B cell (primary cell): Measurements from ENCODE around the gene PARD3. TPM values are rescaled to one million over a fixed set of nuclear protein-coding genes. Genes with fewer than 3 reads are reported as not detected.

ENCODE experiments used
- ATAC-seq: fragments of 200-7000 bp; cut with Tn5 transposase; one replicate; pipeline ENCODE4 v1.10.0; 2021; ENCODE audit warnings: low read depth, mild to moderate bottlenecking, moderate number of reproducible peaks, moderate library complexity
- CTCF ChIA-PET: fragments of 350-600 bp; sonication (Branson Sonifier 250); formaldehyde crosslinking; loops from one replicate; lab custom pipeline; 2021; ENCODE audit warnings: antibody characterized with exemption, inconsistent platforms; lab: Charles Lee
- POLR2A ChIA-PET: fragments of 350-600 bp; sonication (Branson Sonifier 250); formaldehyde crosslinking; loops from one replicate; lab custom pipeline; 2021; ENCODE audit warnings: antibody characterized with exemption; lab: Charles Lee
- DNase-seq: peaks from one replicate; pipeline ENCODE4 v3.0.0; 2013
- H2AFZ ChIP-seq: 2 replicates; pipeline ENCODE4 v1.6.1; 2012; ENCODE audit warnings: mild to moderate bottlenecking, low read depth, low read length; ENCODE audit not compliant: insufficient read depth, poor library complexity, severe bottlenecking
- H3K27ac ChIP-seq, 2 donors: 1 replicate in 1 of 2; 2 replicates in 1 of 2; pipeline ENCODE4 v1.5.1; 2012 to 2013; ENCODE audit warnings: low read length in 2 of 2, mild to moderate bottlenecking in 2 of 2, moderate library complexity in 1 of 2
- H3K27me3 ChIP-seq, 4 experiments: fragments of 200-600 bp in 1 of 4; sonication (generic) in 1 of 4; replicated peaks in 1 of 4; 1 replicate in 2 of 4; 2 replicates in 2 of 4; pipeline versions ENCODE4 v1.6.1 to v1.7.0; 2013 to 2016; ENCODE audit warnings: low read length in 3 of 4, mild to moderate bottlenecking in 2 of 4, mixed read lengths in 1 of 4, moderate library complexity in 1 of 4; ENCODE audit not compliant: insufficient read depth in 4 of 4, control insufficient read depth in 3 of 4; ENCODE audit errors: control extremely low read depth in 1 of 4
- H3K36me3 ChIP-seq, 2 experiments: replicated peaks in 1 of 2; 1 replicate in 1 of 2; 2 replicates in 1 of 2; pipeline versions ENCODE4 v1.6.1 to v1.7.1; 2013; ENCODE audit warnings: low read length in 1 of 2; ENCODE audit not compliant: insufficient read depth in 2 of 2, control insufficient read depth in 1 of 2; ENCODE audit errors: control extremely low read depth in 1 of 2, extremely low read depth in 1 of 2
- H3K4me1 ChIP-seq, 2 donors: fragments of 200-600 bp in 1 of 2; sonication (generic) in 1 of 2; 1 replicate in 1 of 2; 2 replicates in 1 of 2; pipeline versions ENCODE4 v1.5.1 to v1.6.1; 2013 to 2017; ENCODE audit warnings: low read length in 2 of 2; ENCODE audit not compliant: control insufficient read depth in 2 of 2, insufficient read depth in 2 of 2
- H3K4me2 ChIP-seq: replicated peaks from 2 replicates; pipeline ENCODE3; 2012; ENCODE audit warnings: mild to moderate bottlenecking, low read depth, low read length; ENCODE audit not compliant: poor library complexity, severe bottlenecking
- H3K4me3 ChIP-seq, 5 experiments: fragments of 200-600 bp in 1 of 5; sonication (generic) in 1 of 5; 1 replicate in 3 of 5; 2 replicates in 2 of 5; pipeline versions ENCODE4 v1.5.1 to v1.7.0; 2011 to 2016; ENCODE audit warnings: low read length in 4 of 5, mild to moderate bottlenecking in 4 of 5, low read depth in 2 of 5, control low read depth in 1 of 5, moderate library complexity in 1 of 5; ENCODE audit not compliant: insufficient read depth in 1 of 5; ENCODE audit errors: control extremely low read depth in 1 of 5, extremely low read depth in 1 of 5
- H3K79me2 ChIP-seq: fragments of 200-600 bp; sonication (generic); one replicate; pipeline ENCODE4 v1.6.0; 2016; ENCODE audit warnings: low read length; ENCODE audit not compliant: control insufficient read depth, insufficient read depth
- H3K9ac ChIP-seq: fragments of 200-600 bp; sonication (generic); 2 replicates; pipeline ENCODE4 v1.6.1; 2017; ENCODE audit warnings: mild to moderate bottlenecking, low read length, moderate library complexity
- H3K9me3 ChIP-seq, 3 donors: one replicate each; pipeline versions ENCODE4 v1.6.1 to v1.7.1; 2013; ENCODE audit warnings: low read length in 2 of 3; ENCODE audit not compliant: control insufficient read depth in 2 of 3, insufficient read depth in 1 of 3; ENCODE audit errors: control extremely low read depth in 1 of 3
- H4K20me1 ChIP-seq: 2 replicates; pipeline ENCODE4 v1.6.0; 2012; ENCODE audit warnings: mild to moderate bottlenecking, low read length; ENCODE audit not compliant: insufficient read depth, control insufficient read depth, poor library complexity, severe bottlenecking
- H3K27ac Mint-ChIP-seq: one replicate; pipeline ENCODE4 v1.8.0; 2021; ENCODE audit warnings: mixed read lengths
- H3K27me3 Mint-ChIP-seq: one replicate; pipeline ENCODE4 v1.8.0; 2021; ENCODE audit warnings: mixed read lengths
- H3K4me1 Mint-ChIP-seq: one replicate; pipeline ENCODE4 v1.8.0; 2021; ENCODE audit warnings: mixed read lengths
- H3K4me3 Mint-ChIP-seq: one replicate; pipeline ENCODE4 v1.8.0; 2021; ENCODE audit warnings: mixed read lengths
- H3K9me3 Mint-ChIP-seq: one replicate; pipeline ENCODE4 v1.8.0; 2022; ENCODE audit warnings: mixed read lengths; ENCODE audit not compliant: insufficient read depth
- CTCF ChIP-seq: fragments of 200-600 bp; IDR thresholded peaks from one replicate; pipeline ENCODE4 v1.8.0; 2022; ENCODE audit warnings: antibody characterized with exemption, mild to moderate bottlenecking
- EZH2 ChIP-seq: IDR thresholded peaks from 2 replicates; pipeline ENCODE4 v1.6.1; 2012; ENCODE audit warnings: borderline replicate concordance, low read depth, mild to moderate bottlenecking, moderate library complexity, low read length; ENCODE audit not compliant: insufficient read depth, poor library complexity, severe bottlenecking
- WGBS: methylation state at CpG from one replicate; pipeline ENCODE4 v1.1.5; 2013; ENCODE audit warnings: missing lambda C conversion rate; ENCODE audit not compliant: insufficient coverage; 5-methylcytosine and 5-hydroxymethylcytosine counted together
- intact Hi-C: fragments of 100-400 bp; cut with micrococcal nuclease; formaldehyde crosslinking; loops from one replicate; pipeline ENCODE4 v1.10.0; 2022
- polyA plus RNA-seq: library from polyadenylated mRNA; depleted of rRNA; stranded (reverse); fragments of >200 nt; gene quantifications from 2 replicates; pipeline ENCODE4 v1.2.3, GENCODE V29; 2012
- total RNA-seq, 2 donors: library from RNA; stranded (reverse); fragments of 120-200 nt in 1 of 2; gene quantifications; 1 replicate in 1 of 2; 2 replicates in 1 of 2; pipeline versions ENCODE4 v1.2.3 to v1.2.4, GENCODE V29; 2013 to 2022

PARD3 gene
- total and polyA plus RNA-seq, 2 donors (not counting 1 experiment from before 2014, with no cell fraction given) = not detected

DNA sequence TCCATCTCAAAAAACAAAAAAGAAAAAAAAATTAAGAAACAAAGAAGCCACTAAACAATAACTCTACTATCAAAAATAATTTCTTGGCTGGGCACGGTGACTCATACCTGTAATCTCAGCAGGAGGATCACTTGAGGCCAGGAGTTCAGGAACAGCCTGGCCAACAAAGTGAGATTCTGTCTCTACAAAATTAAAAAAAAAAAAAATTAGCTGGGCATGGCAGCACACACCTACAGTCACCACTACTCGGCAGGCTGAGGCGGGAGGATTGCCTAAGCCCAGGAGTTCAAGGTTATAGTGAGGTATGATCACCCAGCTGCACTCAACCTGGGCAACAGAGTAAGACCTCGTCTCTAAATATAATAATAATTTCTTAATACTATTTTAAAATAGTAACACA, 69.0 kb downstream of the PARD3 start:
- no peak overlapping the region for H2AFZ ChIP-seq
- H3K27ac ChIP-seq = no peak overlapping the region
- Mint-ChIP-seq H3K27me3 (peaks cover 10% of the 10 kb centered on the region), H3K9me3 (no peaks in the 10 kb centered on the region), H3K4me3 (no peak overlapping the region), H3K27ac (no peak overlapping the region), H3K4me1 (no peaks in the 10 kb centered on the region)
- H3K79me2 ChIP-seq = no peaks in the 10 kb centered on the region
- DNase-seq (no peak), ATAC-seq (no peak)
- H3K4me3 ChIP-seq = no peak overlapping the region
- ChIA-PET POLR2A (no interaction called here), CTCF (no interaction called here)
- no peak overlapping the region for H3K9ac ChIP-seq
- intact Hi-C loops = no loop called here
- 100% methylated on average over 1 of the region's 4 CpGs for WGBS
- no peaks in the 10 kb centered on the region for H3K36me3 ChIP-seq
- H3K9me3 ChIP-seq = no peaks in the 10 kb centered on the region
- no peak for TF ChIP-seq CTCF
- TF ChIP-seq EZH2 = no peak
- no peaks in the 10 kb centered on the region for H3K4me1 ChIP-seq
- no peak overlapping the region for H3K4me2 ChIP-seq
- H4K20me1 ChIP-seq = no peaks in the 10 kb centered on the region
- H3K27me3 ChIP-seq = no peaks in the 10 kb centered on the region

- Histone ChIP-seq H3K27ac (no peak overlapping the region), H3K9ac (no peak overlapping the region), H3K4me3 (no peak overlapping the region), H3K79me2 (no peaks in the 10 kb centered on the region), H4K20me1 (no peaks in the 10 kb centered on the region), H2AFZ (no peak overlapping the region), H3K36me3 (no peaks in the 10 kb centered on the region), H3K27me3 (no peaks in the 10 kb centered on the region), H3K9me3 (no peaks in the 10 kb centered on the region), H3K4me1 (no peaks in the 10 kb centered on the region), H3K4me2 (no peak overlapping the region)
- H3K4me3 Mint-ChIP-seq = no peak overlapping the region
- peaks cover 15% of the 10 kb centered on the region for H3K27me3 Mint-ChIP-seq
- 100% methylated on average over 1 of the region's 4 CpGs for WGBS
- ChIA-PET POLR2A (no interaction called here), CTCF (no interaction called here)
- no peak for DNase-seq
- intact Hi-C loops = no loop called here
- ATAC-seq = no peak
- no peak for TF ChIP-seq EZH2
- no peak for TF ChIP-seq CTCF
- no peaks in the 10 kb centered on the region for H3K9me3 Mint-ChIP-seq
- H3K4me1 Mint-ChIP-seq = no peaks in the 10 kb centered on the region
- no peak overlapping the region for H3K27ac Mint-ChIP-seq
Observed at GRCh38 chr10:34745244-34745643, 69.9 kb downstream of the PARD3 start.
